ENCODE data around the gene DDR2.

Gene DDR2

GRCh38 chr1:162732566-162733335, 100.5 kb downstream of the DDR2 start:
- Histone ChIP-seq H2BK120ac (ENCODE audit: low read depth, low read length) (no peak overlapping the region), H2AK5ac (ENCODE audit: low read depth, low read length) (no peak overlapping the region), H3K4ac (ENCODE audit: low read length) (no peak overlapping the region), H3K4me3 (ENCODE audit: low read length in 2 of 2) (no peak overlapping the region), H4K91ac (ENCODE audit: low read depth, low read length, poor library complexity) (no peak overlapping the region), H2AFZ (ENCODE audit: low read length) (no peak overlapping the region), H3K9ac (ENCODE audit: low read depth, low read length, poor library complexity) (no peak overlapping the region), H2BK12ac (ENCODE audit: low read length) (no peak overlapping the region), H2BK5ac (ENCODE audit: low read length) (no peak overlapping the region), H2BK15ac (ENCODE audit: low read length) (no peak overlapping the region), H3K36me3 (replicated peaks in 1 of 2; ENCODE audit: control insufficient read depth in 2 of 2, insufficient read depth in 2 of 2, low read length in 2 of 2) (no peaks in the 10 kb centered on the region), H3K27me3 (ENCODE audit: control insufficient read depth in 3 of 3, insufficient read depth in 3 of 3, low read depth in 1 of 3, low read length in 3 of 3) (no peaks in the 10 kb centered on the region), H3K14ac (ENCODE audit: low read length) (no peak overlapping the region), H3K18ac (ENCODE audit: low read length) (no peak overlapping the region), H3K9me3 (replicated peaks in 1 of 2; ENCODE audit: control insufficient read depth in 2 of 2, insufficient read depth in 1 of 2, low read depth in 1 of 2, low read length in 2 of 2) (no peaks in the 10 kb centered on the region), H3K79me1 (ENCODE audit: low read depth, low read length) (no peaks in the 10 kb centered on the region), H3K23ac (ENCODE audit: low read depth, low read length, poor library complexity) (no peak overlapping the region), H3K27ac (replicated peaks; ENCODE audit: low read length) (no peak overlapping the region), H3K4me1 (ENCODE audit: control insufficient read depth in 2 of 2, insufficient read depth in 1 of 2, low read depth in 1 of 2, low read length in 2 of 2) (peaks cover 5 to 9% of the 10 kb centered on the region in 2 donors), H3K4me2 (ENCODE audit: insufficient read depth, low read length, poor library complexity, severe bottlenecking) (no peak overlapping the region), H4K8ac (ENCODE audit: low read depth, low read length) (no peak overlapping the region)
- DNase-seq (ENCODE audit: low spot score): no peak
- WGBS, 2 donors (ENCODE audit: extremely low coverage in 2 of 2, insufficient read length in 2 of 2, insufficient replicate concordance in 1 of 2): no CpG with 5 or more reads among the region's 8 CpGs

GRCh38 chr1:162733336-162733590, 101.0 kb downstream of the DDR2 start:
- no peak overlapping the region for H2AFZ ChIP-seq (ENCODE audit: low read length)
- no peak overlapping the region for H2BK15ac ChIP-seq (ENCODE audit: low read length)
- H3K79me1 ChIP-seq (ENCODE audit: low read depth, low read length): no peaks in the 10 kb centered on the region
- no peak overlapping the region for H3K4ac ChIP-seq (ENCODE audit: low read length)
- H3K18ac ChIP-seq (ENCODE audit: low read length): no peak overlapping the region
- DNase-seq (ENCODE audit: low spot score): no peak
- H2BK120ac ChIP-seq (ENCODE audit: low read depth, low read length): no peak overlapping the region
- no peak overlapping the region for H3K4me3 ChIP-seq (ENCODE audit: low read length in 2 of 2)
- H4K91ac ChIP-seq (ENCODE audit: low read depth, low read length, poor library complexity): no peak overlapping the region
- H2AK5ac ChIP-seq (ENCODE audit: low read depth, low read length): no peak overlapping the region
- H3K9ac ChIP-seq (ENCODE audit: low read depth, low read length, poor library complexity): no peak overlapping the region
- no peaks in the 10 kb centered on the region for H3K27me3 ChIP-seq (ENCODE audit: control insufficient read depth in 3 of 3, insufficient read depth in 3 of 3, low read depth in 1 of 3, low read length in 3 of 3)
- peaks cover 5 to 9% of the 10 kb centered on the region in 2 donors for H3K4me1 ChIP-seq (ENCODE audit: control insufficient read depth in 2 of 2, insufficient read depth in 1 of 2, low read depth in 1 of 2, low read length in 2 of 2)
- no peak overlapping the region for H3K14ac ChIP-seq (ENCODE audit: low read length)
- H3K9me3 ChIP-seq (replicated peaks in 1 of 2; ENCODE audit: control insufficient read depth in 2 of 2, insufficient read depth in 1 of 2, low read depth in 1 of 2, low read length in 2 of 2): no peaks in the 10 kb centered on the region
- no peak overlapping the region for H3K4me2 ChIP-seq (ENCODE audit: insufficient read depth, low read length, poor library complexity, severe bottlenecking)
- H2BK5ac ChIP-seq (ENCODE audit: low read length): no peak overlapping the region
- H4K8ac ChIP-seq (ENCODE audit: low read depth, low read length): no peak overlapping the region
- no peak overlapping the region for H2BK12ac ChIP-seq (ENCODE audit: low read length)
- H3K23ac ChIP-seq (ENCODE audit: low read depth, low read length, poor library complexity): no peak overlapping the region
- H3K36me3 ChIP-seq (replicated peaks in 1 of 2; ENCODE audit: control insufficient read depth in 2 of 2, insufficient read depth in 2 of 2, low read length in 2 of 2): no peaks in the 10 kb centered on the region
- H3K27ac ChIP-seq (replicated peaks; ENCODE audit: low read length): no peak overlapping the region
- no CpG with 5 or more reads among the region's 1 CpG for WGBS, 2 donors (ENCODE audit: extremely low coverage in 2 of 2, insufficient read length in 2 of 2, insufficient replicate concordance in 1 of 2)

GRCh38 chr1:162734047-162734446, 101.8 kb downstream of the DDR2 start:
- H2BK15ac ChIP-seq (ENCODE audit: low read length): no peak overlapping the region
- no CpG with 5 or more reads among the region's 2 CpGs for WGBS, 2 donors (ENCODE audit: extremely low coverage in 2 of 2, insufficient read length in 2 of 2, insufficient replicate concordance in 1 of 2)
- H3K9ac ChIP-seq (ENCODE audit: low read depth, low read length, poor library complexity): no peak overlapping the region
- H2AFZ ChIP-seq (ENCODE audit: low read length): no peak overlapping the region
- no peak overlapping the region for H2BK5ac ChIP-seq (ENCODE audit: low read length)
- no peaks in the 10 kb centered on the region for H3K36me3 ChIP-seq (replicated peaks in 1 of 2; ENCODE audit: control insufficient read depth in 2 of 2, insufficient read depth in 2 of 2, low read length in 2 of 2)
- peaks cover 5 to 9% of the 10 kb centered on the region in 2 donors for H3K4me1 ChIP-seq (ENCODE audit: control insufficient read depth in 2 of 2, insufficient read depth in 1 of 2, low read depth in 1 of 2, low read length in 2 of 2)
- no peaks in the 10 kb centered on the region for H3K27me3 ChIP-seq (ENCODE audit: control insufficient read depth in 3 of 3, insufficient read depth in 3 of 3, low read depth in 1 of 3, low read length in 3 of 3)
- no peak overlapping the region for H3K18ac ChIP-seq (ENCODE audit: low read length)
- H2AK5ac ChIP-seq (ENCODE audit: low read depth, low read length): no peak overlapping the region
- no peak overlapping the region for H3K27ac ChIP-seq (replicated peaks; ENCODE audit: low read length)
- no peak overlapping the region for H4K91ac ChIP-seq (ENCODE audit: low read depth, low read length, poor library complexity)
- no peak overlapping the region for H2BK12ac ChIP-seq (ENCODE audit: low read length)
- no peak overlapping the region for H2BK120ac ChIP-seq (ENCODE audit: low read depth, low read length)
- no peaks in the 10 kb centered on the region for H3K9me3 ChIP-seq (replicated peaks in 1 of 2; ENCODE audit: control insufficient read depth in 2 of 2, insufficient read depth in 1 of 2, low read depth in 1 of 2, low read length in 2 of 2)
- no peak overlapping the region for H3K4ac ChIP-seq (ENCODE audit: low read length)
- no peak overlapping the region for H3K4me3 ChIP-seq (ENCODE audit: low read length in 2 of 2)
- no peaks in the 10 kb centered on the region for H3K79me1 ChIP-seq (ENCODE audit: low read depth, low read length)
- no peak overlapping the region for H3K4me2 ChIP-seq (ENCODE audit: insufficient read depth, low read length, poor library complexity, severe bottlenecking)
- H3K23ac ChIP-seq (ENCODE audit: low read depth, low read length, poor library complexity): no peak overlapping the region
- DNase-seq (ENCODE audit: low spot score): no peak
- no peak overlapping the region for H4K8ac ChIP-seq (ENCODE audit: low read depth, low read length)
- H3K14ac ChIP-seq (ENCODE audit: low read length): no peak overlapping the region

- Histone ChIP-seq H2BK5ac (ENCODE audit: low read length) (no peak overlapping the region), H3K36me3 (replicated peaks in 1 of 2; ENCODE audit: control insufficient read depth in 2 of 2, insufficient read depth in 2 of 2, low read length in 2 of 2) (no peaks in the 10 kb centered on the region), H3K18ac (ENCODE audit: low read length) (no peak overlapping the region), H2AFZ (ENCODE audit: low read length) (no peak overlapping the region), H3K23ac (ENCODE audit: low read depth, low read length, poor library complexity) (no peak overlapping the region), H3K14ac (ENCODE audit: low read length) (no peak overlapping the region), H3K9me3 (replicated peaks in 1 of 2; ENCODE audit: control insufficient read depth in 2 of 2, insufficient read depth in 1 of 2, low read depth in 1 of 2, low read length in 2 of 2) (no peaks in the 10 kb centered on the region), H3K4me2 (ENCODE audit: insufficient read depth, low read length, poor library complexity, severe bottlenecking) (no peak overlapping the region), H3K79me1 (ENCODE audit: low read depth, low read length) (no peaks in the 10 kb centered on the region), H3K4me3 (ENCODE audit: low read length in 2 of 2) (no peak overlapping the region), H3K4ac (ENCODE audit: low read length) (no peak overlapping the region), H4K91ac (ENCODE audit: low read depth, low read length, poor library complexity) (no peak overlapping the region), H3K27me3 (ENCODE audit: control insufficient read depth in 3 of 3, insufficient read depth in 3 of 3, low read depth in 1 of 3, low read length in 3 of 3) (no peaks in the 10 kb centered on the region), H4K8ac (ENCODE audit: low read depth, low read length) (no peak overlapping the region), H3K27ac (replicated peaks; ENCODE audit: low read length) (no peak overlapping the region), H2BK15ac (ENCODE audit: low read length) (no peak overlapping the region), H2BK12ac (ENCODE audit: low read length) (no peak overlapping the region), H3K4me1 (ENCODE audit: control insufficient read depth in 2 of 2, insufficient read depth in 1 of 2, low read depth in 1 of 2, low read length in 2 of 2) (peaks cover 5 to 9% of the 10 kb centered on the region in 2 donors), H2AK5ac (ENCODE audit: low read depth, low read length) (no peak overlapping the region), H3K9ac (ENCODE audit: low read depth, low read length, poor library complexity) (no peak overlapping the region), H2BK120ac (ENCODE audit: low read depth, low read length) (no peak overlapping the region)
- no CpG with 5 or more reads among the region's 3 CpGs for WGBS, 2 donors (ENCODE audit: extremely low coverage in 2 of 2, insufficient read length in 2 of 2, insufficient replicate concordance in 1 of 2)
- DNase-seq (ENCODE audit: low spot score): no peak
Observed at GRCh38 chr1:162736184-162736583, 103.9 kb downstream of the DDR2 start.
